GM20431 (cell line): Measurements from ENCODE around the gene NSMCE1.

ENCODE experiments used
- in situ Hi-C: fragments of 300-500 bp; cut with MseI, MboI; formaldehyde crosslinking; loops from one replicate; pipeline ENCODE4 v1.15.0; 2020; ENCODE audit warnings: low sequenced_read_pairs; ENCODE audit not compliant: unreplicated experiment

Gene NSMCE1

DNA sequence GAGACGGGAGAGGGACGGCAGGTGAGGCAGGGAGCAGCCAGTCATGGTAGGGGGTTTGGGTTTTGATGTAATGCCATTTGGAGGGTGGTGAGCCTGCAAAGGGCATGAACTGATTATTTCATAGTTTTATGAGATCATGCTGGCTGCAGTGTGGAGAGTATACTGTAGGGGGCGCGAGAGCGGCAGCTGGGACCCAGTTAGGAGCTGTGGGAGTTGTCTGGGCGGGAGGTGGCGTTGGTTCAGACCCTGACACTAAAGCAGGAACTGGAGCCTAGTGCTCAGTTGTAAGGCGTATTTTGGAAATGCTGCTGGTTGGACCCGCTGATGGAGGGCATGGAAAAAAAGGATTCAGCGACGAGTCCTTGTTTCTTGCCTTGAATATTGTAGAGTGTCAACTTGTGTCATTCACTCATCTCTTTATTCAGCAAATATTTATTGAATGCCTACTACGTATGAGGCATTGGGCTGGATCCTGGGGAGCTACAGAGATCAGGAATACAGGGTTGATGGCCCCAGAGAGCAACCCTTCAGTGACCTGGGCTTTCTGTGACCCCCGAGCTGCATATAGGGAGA is 89.0 kb downstream of the NSMCE1 start:
- in situ Hi-C loops, result loop anchor here (10.0 kb wide), 1 partner anchor 275 kb away; no protein-coding TSS in a partner anchor

DNA sequence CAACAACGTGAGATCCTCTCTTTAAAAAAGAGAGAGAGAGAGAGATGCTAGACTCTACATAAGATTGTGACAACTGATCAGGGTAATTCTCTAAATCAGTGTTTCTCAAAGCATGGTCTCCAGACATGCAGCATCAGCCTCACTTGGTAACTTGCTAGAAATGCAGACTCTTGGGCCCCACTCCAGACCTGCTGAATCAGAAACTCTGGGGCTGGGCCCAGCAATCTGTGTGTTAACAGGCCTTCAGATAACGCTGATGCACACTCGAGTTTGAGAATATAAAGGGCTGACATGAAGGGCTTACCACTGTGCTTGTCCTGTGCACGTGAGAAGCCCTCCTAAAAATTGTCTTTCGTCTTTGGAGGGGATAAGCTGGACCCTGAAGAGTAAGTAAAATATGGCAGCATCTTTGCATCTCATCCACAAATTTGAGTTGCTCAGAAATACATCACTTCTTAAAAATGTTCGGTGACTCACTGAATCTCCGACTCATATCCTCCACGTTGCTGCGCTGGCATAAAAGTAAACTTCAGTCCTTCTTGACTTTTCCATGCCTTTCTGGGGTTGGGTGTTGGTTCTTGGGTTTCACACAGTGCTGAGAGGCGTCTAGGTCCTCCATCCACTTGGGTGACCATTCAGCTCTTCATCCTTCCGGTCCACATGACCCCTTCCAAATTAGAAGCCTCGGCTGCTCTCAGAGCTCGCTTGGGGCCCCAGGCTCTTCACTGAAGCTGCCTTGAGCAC is 91.4 kb downstream of the NSMCE1 start:
- in situ Hi-C loops, result loop anchor here (10.0 kb wide), 1 partner anchor 278 kb away; no protein-coding TSS in a partner anchor

DNA sequence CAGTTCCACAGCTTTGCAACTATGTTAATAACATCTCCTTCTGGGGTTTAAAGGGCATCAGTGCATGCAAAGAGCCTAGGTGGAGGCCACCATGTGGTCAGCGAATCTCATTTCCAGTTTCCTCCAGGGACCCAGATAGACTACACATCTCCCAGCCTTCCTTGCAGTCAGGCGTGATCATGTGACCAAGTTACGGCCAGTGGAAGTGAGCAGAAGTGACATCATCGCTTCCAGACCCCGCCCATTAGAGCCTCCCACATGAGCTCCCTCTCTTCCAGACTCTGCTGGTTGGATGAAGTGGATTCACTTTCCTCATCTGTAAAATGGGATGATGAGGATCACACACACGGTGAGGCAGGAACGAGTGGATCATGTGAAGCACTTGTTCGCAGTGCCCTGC is 92.7 kb downstream of the NSMCE1 start:
- in situ Hi-C loops, result loop anchor here (10.0 kb wide), 1 partner anchor 279 kb away; no protein-coding TSS in a partner anchor
